HG03521 (cell line): ENCODE data around the gene TNFSF11.
A peak's percentile ranks its signal among the peaks of the same experiment; 100 is the strongest.
"Not testable (repeated sequence)": the region's sequence is repeated elsewhere in the genome, so short reads cannot be mapped to it uniquely, and the experiment has no call there.

Source experiments
- ATAC-seq: cut with Tn5 transposase; IDR thresholded peaks from one replicate; pipeline ENCODE4 v1.9.1; 2021; ENCODE audit warnings: mild to moderate bottlenecking, moderate library complexity; ENCODE audit not compliant: unreplicated experiment

The TNFSF11 gene

GRCh38 chr13:42559573-42560218 lies 14.3 kb upstream of the TNFSF11 start:
- not testable (repeated sequence) for ATAC-seq

GRCh38 chr13:42560320-42560719 lies 13.6 kb upstream of the TNFSF11 start:
- ATAC-seq = not testable (repeated sequence)

GRCh38 chr13:42561752-42562467 lies 12.0 kb upstream of the TNFSF11 start:
- ATAC-seq = no peak

- ATAC-seq = no peak
Measured at GRCh38 chr13:42567906-42568305, 6.0 kb upstream of the TNFSF11 start.

GRCh38 chr13:42569576-42570344 lies 4.2 kb upstream of the TNFSF11 start:
- ATAC-seq = no peak

- no peak for ATAC-seq
Measured at GRCh38 chr13:42571895-42572294, 2.1 kb upstream of the TNFSF11 start.

GRCh38 chr13:42574435-42575311 lies 721 bp downstream of the TNFSF11 start:
- peak; percentile 55 for ATAC-seq

GRCh38 chr13:42575938-42576337 lies 2.0 kb downstream of the TNFSF11 start:
- no peak for ATAC-seq

- no peak for ATAC-seq
Measured at GRCh38 chr13:42577538-42577937, 3.6 kb downstream of the TNFSF11 start.

- ATAC-seq = no peak
Measured at GRCh38 chr13:42580644-42581043, 6.7 kb downstream of the TNFSF11 start.

- no peak for ATAC-seq
Measured at GRCh38 chr13:42581427-42581826, 7.5 kb downstream of the TNFSF11 start.

GRCh38 chr13:42591602-42592001 lies 17.6 kb downstream of the TNFSF11 start:
- no peak for ATAC-seq

- no peak for ATAC-seq
Measured at GRCh38 chr13:42592915-42593900, 19.3 kb downstream of the TNFSF11 start.

- no peak for ATAC-seq
Measured at GRCh38 chr13:42594481-42595252, 20.7 kb downstream of the TNFSF11 start.

- ATAC-seq = no peak
Measured at GRCh38 chr13:42595253-42595571, 21.3 kb downstream of the TNFSF11 start.

- ATAC-seq = no peak
Measured at GRCh38 chr13:42597505-42597904, 23.6 kb downstream of the TNFSF11 start.

GRCh38 chr13:42600943-42601342 lies 27.0 kb downstream of the TNFSF11 start:
- ATAC-seq = no peak

GRCh38 chr13:42602906-42603305 lies 29.0 kb downstream of the TNFSF11 start:
- ATAC-seq = peak; percentile 78

- no peak for ATAC-seq
Measured at GRCh38 chr13:42603571-42603970, 29.6 kb downstream of the TNFSF11 start.
